WERI-Rb-1 (cell line): ENCODE results near the gene KCNK5.

Experiments used
- DNase-seq: peaks from one replicate; pipeline ENCODE4 v3.0.0-alpha.2; 2020
- H3K27ac ChIP-seq: fragments of 250-450 bp; sonication (Bioruptor Pico); 2 replicates; pipeline ENCODE4 v1.5.1; 2020; ENCODE audit warnings: mild to moderate bottlenecking, moderate library complexity
- H3K27me3 ChIP-seq: fragments of 250-450 bp; sonication (Bioruptor Pico); 2 replicates; pipeline ENCODE4 v1.5.1; 2021; ENCODE audit warnings: mild to moderate bottlenecking, low read depth, moderate library complexity; ENCODE audit not compliant: insufficient read depth, severe bottlenecking
- H3K36me3 ChIP-seq: fragments of 250-450 bp; sonication (Bioruptor Pico); 2 replicates; pipeline ENCODE4 v1.5.1; 2020; ENCODE audit warnings: mild to moderate bottlenecking, moderate library complexity
- H3K4me3 ChIP-seq: 2 replicates; pipeline ENCODE4 v1.5.1; 2011; ENCODE audit warnings: low read depth, mild to moderate bottlenecking, control low read depth, low read length
- H3K9me3 ChIP-seq: fragments of 250-450 bp; sonication (Bioruptor Pico); 2 replicates; pipeline ENCODE4 v1.5.1; 2021; ENCODE audit warnings: mild to moderate bottlenecking, moderate library complexity; ENCODE audit not compliant: severe bottlenecking
- CTCF ChIP-seq: IDR thresholded peaks from 2 replicates; pipeline ENCODE4 v1.5.1; 2011; ENCODE audit warnings: low read depth, mild to moderate bottlenecking, control low read depth, inconsistent platforms, low read length

KCNK5 gene

DNA sequence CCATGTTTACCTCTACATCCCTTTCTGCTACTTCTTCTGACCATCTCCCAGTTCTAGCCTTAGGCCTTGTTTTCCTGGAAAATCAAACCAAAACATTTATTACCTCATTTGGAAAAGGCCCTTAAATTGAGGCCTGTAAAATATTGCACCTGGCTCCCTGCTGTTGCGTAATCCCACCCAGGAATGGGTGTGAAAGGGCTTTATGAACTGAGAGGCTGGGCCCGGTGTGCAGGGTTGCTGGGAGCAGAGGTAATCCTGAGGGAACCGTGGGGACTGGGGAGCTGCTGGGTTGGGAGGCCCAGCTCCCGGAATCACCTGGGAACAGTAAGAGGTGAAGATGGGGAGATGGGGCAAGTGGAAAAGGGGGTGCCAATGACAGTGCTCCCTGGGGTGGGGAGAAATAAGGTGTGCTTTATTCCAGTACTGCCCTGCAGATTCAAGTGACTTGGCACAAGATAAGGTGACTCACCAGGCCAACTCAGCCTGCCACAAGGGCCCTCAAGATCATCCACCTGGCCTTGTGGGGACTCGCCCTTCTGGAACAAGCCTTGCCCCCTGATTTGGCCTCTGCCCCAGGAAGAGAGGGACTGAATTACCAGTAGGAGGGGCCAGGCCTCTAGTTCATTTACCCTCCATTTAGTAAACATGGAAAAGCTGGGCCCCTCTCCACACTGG is 44.2 kb downstream of the KCNK5 start:
- Histone ChIP-seq H3K27ac (no peak overlapping the region), H3K27me3 (no peaks in the 10 kb centered on the region), H3K9me3 (no peaks in the 10 kb centered on the region), H3K4me3 (no peak overlapping the region), H3K36me3 (no peaks in the 10 kb centered on the region)
- DNase-seq: no peak
- TF ChIP-seq CTCF: no peak

DNA sequence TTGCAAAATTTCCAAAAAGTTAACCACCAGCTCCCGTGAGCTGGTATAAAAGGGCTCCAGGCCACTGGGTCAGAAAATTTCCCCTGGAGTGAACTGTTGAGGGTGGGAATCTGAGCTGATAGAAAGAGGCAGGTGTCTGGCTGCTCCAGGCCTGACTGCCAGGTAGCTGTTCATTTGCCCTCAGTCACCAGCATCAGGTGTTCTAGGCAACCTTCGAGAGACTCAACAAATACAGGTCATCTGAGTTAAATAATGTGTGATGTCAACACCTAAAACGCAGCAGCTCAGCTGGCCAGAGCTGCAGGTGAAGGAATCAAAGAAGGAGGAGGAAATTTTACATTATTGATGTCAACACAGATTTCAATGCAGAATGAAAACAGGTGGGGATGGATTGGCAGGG is 46.7 kb downstream of the KCNK5 start:
- no peak overlapping the region for H3K27ac ChIP-seq
- no peaks in the 10 kb centered on the region for H3K36me3 ChIP-seq
- peaks cover 3% of the 10 kb centered on the region for H3K9me3 ChIP-seq
- H3K4me3 ChIP-seq: no peak overlapping the region
- no peaks in the 10 kb centered on the region for H3K27me3 ChIP-seq
- no peak for DNase-seq
- no peak for TF ChIP-seq CTCF

GRCh38 chr6:39181826-39182225 is 47.4 kb downstream of the KCNK5 start:
- H3K36me3 ChIP-seq: no peaks in the 10 kb centered on the region
- TF ChIP-seq CTCF: no peak
- no peak for DNase-seq
- no peak overlapping the region for H3K4me3 ChIP-seq
- no peaks in the 10 kb centered on the region for H3K27me3 ChIP-seq
- H3K9me3 ChIP-seq: peaks cover 11% of the 10 kb centered on the region
- no peak overlapping the region for H3K27ac ChIP-seq

DNA sequence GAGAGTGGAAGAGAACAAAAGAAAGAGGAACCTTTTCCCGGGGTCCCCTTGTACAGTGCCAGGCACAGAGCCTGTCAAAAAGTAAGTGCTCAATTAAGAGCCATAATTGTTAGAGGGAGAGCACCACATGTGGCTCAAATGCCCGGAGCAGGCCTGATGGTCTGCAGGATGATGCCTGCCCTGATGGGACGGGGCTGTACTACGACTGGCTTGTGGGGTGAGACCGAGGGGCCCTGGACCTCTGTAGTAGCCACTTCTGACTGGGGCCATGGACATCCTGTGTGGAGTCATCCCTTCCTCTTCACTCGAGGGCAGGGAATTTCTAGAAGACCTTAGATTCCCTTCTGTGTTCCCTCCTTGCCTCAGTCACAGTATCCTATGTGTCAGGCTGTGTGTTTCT is 47.9 kb downstream of the KCNK5 start:
- Histone ChIP-seq H3K36me3 (no peaks in the 10 kb centered on the region), H3K4me3 (no peak overlapping the region), H3K27ac (no peak overlapping the region), H3K27me3 (no peaks in the 10 kb centered on the region), H3K9me3 (peaks cover 13% of the 10 kb centered on the region)
- no peak for TF ChIP-seq CTCF
- no peak for DNase-seq

DNA sequence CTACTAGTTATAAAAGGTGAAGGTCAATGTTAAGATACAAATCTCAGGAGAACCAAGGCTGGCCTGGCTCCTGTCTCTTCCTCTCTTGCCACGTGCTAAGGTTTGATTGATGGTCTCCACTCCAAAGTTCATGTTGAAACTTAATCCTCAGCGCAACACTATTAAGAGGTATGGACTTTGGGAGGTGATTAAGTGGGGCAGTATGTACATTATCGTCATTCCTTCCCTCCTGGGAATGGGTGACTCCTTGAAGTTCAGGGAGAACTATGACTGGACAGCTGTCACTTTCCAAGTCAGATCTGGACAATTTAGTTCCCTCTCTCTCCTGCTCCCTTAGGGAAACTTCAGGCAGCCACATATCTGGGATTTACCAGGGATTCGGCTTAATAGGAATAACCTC is 50.5 kb downstream of the KCNK5 start:
- Histone ChIP-seq H3K36me3 (no peaks in the 10 kb centered on the region), H3K9me3 (peaks cover 15% of the 10 kb centered on the region)

More for the DNA sequence above, 50.5 kb downstream of the KCNK5 start:
- Histone ChIP-seq H3K27me3 (no peaks in the 10 kb centered on the region), H3K27ac (no peak overlapping the region), H3K4me3 (no peak overlapping the region)
- no peak for DNase-seq
- TF ChIP-seq CTCF: no peak
